Muscle layer of colon (tissue), 2 donors: ENCODE data around the gene WIF1.

Experiments used
- H3K27ac ChIP-seq: one replicate; pipeline ENCODE4 v1.7.0; 2013; ENCODE audit warnings: low read depth, mild to moderate bottlenecking, low read length, moderate library complexity
- H3K27me3 ChIP-seq, 2 donors: one replicate each; pipeline ENCODE4 v1.7.0; 2013; ENCODE audit warnings: low read length in 2 of 2, mild to moderate bottlenecking in 2 of 2; ENCODE audit not compliant: insufficient read depth in 2 of 2, control insufficient read depth in 1 of 2
- H3K36me3 ChIP-seq: one replicate; pipeline ENCODE4 v1.7.0; 2013; ENCODE audit warnings: mild to moderate bottlenecking, low read length; ENCODE audit not compliant: insufficient read depth
- H3K4me1 ChIP-seq: one replicate; pipeline ENCODE4 v1.7.0; 2013; ENCODE audit warnings: mild to moderate bottlenecking, low read length; ENCODE audit not compliant: insufficient read depth
- H3K4me3 ChIP-seq, 2 donors: one replicate each; pipeline ENCODE4 v1.7.0; 2013; ENCODE audit warnings: low read length in 2 of 2, low read depth in 1 of 2, mild to moderate bottlenecking in 1 of 2, moderate library complexity in 1 of 2
- H3K9ac ChIP-seq: one replicate; pipeline ENCODE4 v1.7.0; 2013; ENCODE audit warnings: low read length
- H3K9me3 ChIP-seq: one replicate; pipeline ENCODE4 v1.7.0; 2013; ENCODE audit warnings: mild to moderate bottlenecking, low read length
- donor health status: abdominal sarcoma.
- donor health status: Adenocarcinoma of cecum.

The WIF1 gene

DNA sequence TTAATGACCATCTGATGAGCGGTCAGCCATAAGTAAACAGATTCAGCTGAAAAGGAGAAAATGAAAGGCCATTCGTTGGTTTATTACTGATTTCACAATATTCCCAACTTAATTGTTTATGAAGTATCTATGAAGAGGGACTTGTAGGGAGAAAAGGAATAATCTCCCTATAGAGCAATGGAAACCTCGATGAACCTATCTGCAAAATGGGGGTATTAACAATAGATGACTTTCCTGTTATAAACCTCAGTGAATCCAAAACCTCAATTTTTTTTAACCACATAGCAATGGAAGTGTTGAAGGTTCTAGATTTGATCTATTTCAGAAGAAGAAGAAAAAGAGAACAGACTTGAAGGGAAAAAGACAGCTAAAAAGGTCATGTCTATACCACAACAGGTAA is 2.0 kb downstream of the WIF1 start:
- H3K4me1 ChIP-seq, result no peaks in the 10 kb centered on the region
- H3K36me3 ChIP-seq, result no peaks in the 10 kb centered on the region
- no peaks in the 10 kb centered on the region for H3K9me3 ChIP-seq
- H3K4me3 ChIP-seq, result no peak overlapping the region
- H3K27me3 ChIP-seq, result peaks cover 27 to 43% of the 10 kb centered on the region in 2 donors
- no peak overlapping the region for H3K27ac ChIP-seq
- H3K9ac ChIP-seq, result no peak overlapping the region

DNA sequence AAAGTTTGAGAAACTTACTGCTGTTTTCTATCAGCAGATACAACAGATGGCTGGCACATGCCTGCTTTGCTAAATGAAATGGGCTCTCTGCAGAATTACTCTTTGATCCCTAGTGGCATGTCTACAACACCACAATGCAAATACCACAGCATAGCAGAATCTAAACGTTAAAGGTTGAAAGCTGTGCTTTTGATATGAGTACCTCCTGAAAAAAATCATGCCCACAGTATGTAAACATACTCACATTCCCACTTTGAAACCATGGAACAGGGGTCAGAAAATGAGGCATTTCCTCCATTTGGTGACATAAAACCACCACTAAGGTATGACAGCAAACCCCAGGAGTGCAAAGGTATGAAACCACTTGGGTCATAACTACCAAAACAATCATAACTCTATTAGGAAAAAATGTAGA is 7.5 kb downstream of the WIF1 start:
- H3K4me1 ChIP-seq, result no peaks in the 10 kb centered on the region
- H3K9me3 ChIP-seq, result no peaks in the 10 kb centered on the region
- H3K27ac ChIP-seq, result no peak overlapping the region
- H3K27me3 ChIP-seq, result peaks cover 0 to 11% of the 10 kb centered on the region in 2 donors
- no peak overlapping the region for H3K9ac ChIP-seq
- no peak overlapping the region for H3K4me3 ChIP-seq
- no peaks in the 10 kb centered on the region for H3K36me3 ChIP-seq

DNA sequence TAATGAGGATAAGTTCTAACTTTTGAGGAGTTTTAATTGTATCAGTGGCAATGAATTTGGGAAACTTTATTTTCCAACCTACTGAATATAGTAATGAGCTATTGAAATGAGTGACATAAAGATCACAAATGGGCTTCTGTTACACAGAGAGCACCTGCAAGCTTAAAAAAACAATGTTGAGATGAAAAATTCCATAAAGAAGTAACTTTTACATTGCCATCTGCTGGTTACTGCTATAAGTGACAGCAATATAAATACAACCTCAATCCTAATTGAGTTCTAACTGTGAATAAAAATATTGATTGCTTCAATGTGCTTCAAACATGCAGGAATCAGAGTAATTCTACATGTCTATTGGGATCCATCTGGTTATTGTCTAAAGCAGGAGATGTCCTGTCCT is 14.2 kb downstream of the WIF1 start:
- Histone ChIP-seq H3K4me1 (no peaks in the 10 kb centered on the region), H3K27ac (no peak overlapping the region), H3K36me3 (no peaks in the 10 kb centered on the region), H3K9ac (no peak overlapping the region), H3K9me3 (no peaks in the 10 kb centered on the region), H3K4me3 (no peak overlapping the region), H3K27me3 (no peaks in the 10 kb centered on the region)

DNA sequence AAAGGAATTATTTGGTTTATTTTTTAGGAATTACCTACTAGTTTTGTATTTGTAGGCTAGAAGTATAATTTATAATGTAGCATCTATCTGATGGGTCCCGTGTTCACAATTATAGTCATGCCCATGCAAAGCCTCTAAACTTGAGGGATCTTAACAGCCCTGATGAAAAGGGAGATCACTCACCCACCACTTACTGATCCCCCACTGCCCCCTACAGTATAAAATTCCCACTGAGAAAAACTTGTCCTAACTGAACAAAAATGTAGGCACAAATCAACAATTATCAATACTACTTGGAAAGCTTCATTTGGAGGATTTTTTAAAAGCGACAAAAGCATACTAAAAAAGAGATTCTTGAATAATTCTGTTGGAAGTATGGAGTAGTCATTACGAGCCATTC is 21.0 kb downstream of the WIF1 start:
- Histone ChIP-seq H3K36me3 (no peaks in the 10 kb centered on the region), H3K9me3 (no peaks in the 10 kb centered on the region), H3K4me1 (no peaks in the 10 kb centered on the region)

DNA sequence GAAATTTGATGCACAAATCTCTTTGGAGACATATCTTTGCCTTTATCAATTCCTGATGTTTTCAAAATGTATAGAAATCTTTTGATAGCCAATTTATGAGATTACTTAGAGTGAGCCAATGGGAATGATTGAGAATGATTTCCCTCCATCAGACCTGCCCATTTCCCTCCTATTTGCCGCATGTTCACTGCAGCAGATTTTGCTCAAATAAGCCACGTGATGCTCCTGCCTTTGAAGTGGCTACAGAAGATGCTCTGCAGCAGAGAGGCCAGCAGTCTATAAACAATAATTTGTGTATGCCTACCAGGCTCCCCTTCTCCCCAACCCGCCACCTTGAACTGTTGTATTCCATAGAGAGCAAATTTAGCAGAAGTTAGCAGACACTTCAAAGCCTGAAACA is 21.9 kb downstream of the WIF1 start:
- H3K4me1 ChIP-seq, result no peaks in the 10 kb centered on the region
- H3K4me3 ChIP-seq, result no peak overlapping the region
- no peaks in the 10 kb centered on the region for H3K9me3 ChIP-seq
- no peaks in the 10 kb centered on the region for H3K36me3 ChIP-seq
- H3K27ac ChIP-seq, result no peak overlapping the region
- H3K9ac ChIP-seq, result no peak overlapping the region
- no peaks in the 10 kb centered on the region for H3K27me3 ChIP-seq

More for the DNA sequence above, 21.0 kb downstream of the WIF1 start:
- no peak overlapping the region for H3K4me3 ChIP-seq
- H3K9ac ChIP-seq, result no peak overlapping the region
- no peak overlapping the region for H3K27ac ChIP-seq
- no peaks in the 10 kb centered on the region for H3K27me3 ChIP-seq

DNA sequence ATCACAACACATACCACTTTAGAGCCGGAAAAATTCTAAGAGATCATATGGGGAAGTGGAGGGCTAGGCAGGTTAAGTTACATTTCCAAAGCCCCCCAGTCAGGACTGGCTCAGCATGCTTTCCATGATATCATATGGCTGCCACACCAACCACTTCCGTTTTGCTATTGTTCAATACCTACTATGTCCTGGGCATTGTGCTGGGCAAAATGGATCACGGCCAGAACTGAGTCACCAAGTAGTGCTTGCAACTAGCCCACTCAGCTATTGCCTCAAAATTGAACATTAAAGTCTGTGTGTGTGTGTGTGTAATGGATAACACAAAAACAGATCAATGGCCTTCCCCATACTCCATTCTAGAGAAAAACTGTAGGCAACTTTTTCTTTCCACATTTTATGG is 22.7 kb downstream of the WIF1 start:
- H3K9ac ChIP-seq, result no peak overlapping the region
- H3K27ac ChIP-seq, result no peak overlapping the region
- no peaks in the 10 kb centered on the region for H3K9me3 ChIP-seq
- H3K4me1 ChIP-seq, result no peaks in the 10 kb centered on the region
- no peaks in the 10 kb centered on the region for H3K36me3 ChIP-seq
- no peak overlapping the region for H3K4me3 ChIP-seq
- no peaks in the 10 kb centered on the region for H3K27me3 ChIP-seq

DNA sequence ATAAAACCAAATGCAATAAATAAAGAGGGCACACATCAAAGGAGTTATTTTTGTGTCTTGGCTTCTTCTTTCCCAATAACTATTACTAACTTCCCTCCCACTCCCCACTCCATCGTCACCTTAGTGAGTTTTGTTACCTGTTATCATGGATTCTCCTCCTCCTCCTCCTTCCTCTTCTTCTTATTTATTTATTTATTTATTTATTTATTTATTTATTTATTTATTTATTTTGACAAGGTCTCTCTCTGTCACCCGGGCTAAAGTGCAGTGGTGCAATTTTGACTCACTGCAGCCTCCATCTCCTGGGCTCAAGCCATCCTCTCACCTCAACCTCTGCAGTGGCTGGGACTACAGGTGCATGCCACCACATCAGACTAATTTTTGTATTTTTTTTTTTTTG is 26.4 kb downstream of the WIF1 start:
- Histone ChIP-seq H3K27ac (no peak overlapping the region), H3K9ac (no peak overlapping the region), H3K36me3 (no peaks in the 10 kb centered on the region), H3K4me1 (no peaks in the 10 kb centered on the region), H3K9me3 (no peaks in the 10 kb centered on the region), H3K4me3 (no peak overlapping the region), H3K27me3 (no peaks in the 10 kb centered on the region)

DNA sequence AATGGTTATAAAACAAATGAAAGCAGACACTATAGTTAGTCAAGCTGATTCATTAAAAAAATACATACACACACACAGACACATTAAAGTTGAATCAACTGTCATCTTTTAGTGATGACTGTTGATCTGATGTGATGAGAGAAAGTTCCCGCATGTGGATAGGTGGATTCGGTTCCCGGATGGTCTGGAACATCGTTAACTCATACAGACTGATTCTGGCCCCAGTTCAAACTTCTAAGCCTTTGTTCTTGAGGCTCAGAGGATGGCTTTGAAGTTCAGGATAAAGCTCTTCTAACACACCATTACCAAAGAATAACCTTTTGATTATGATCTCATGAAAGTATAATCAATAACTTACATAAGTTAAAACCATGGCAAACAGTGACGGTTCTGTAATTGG is 27.5 kb downstream of the WIF1 start:
- H3K9ac ChIP-seq, result no peak overlapping the region
- H3K27ac ChIP-seq, result no peak overlapping the region
- H3K36me3 ChIP-seq, result no peaks in the 10 kb centered on the region
- H3K4me1 ChIP-seq, result no peaks in the 10 kb centered on the region
- no peak overlapping the region for H3K4me3 ChIP-seq
- no peaks in the 10 kb centered on the region for H3K27me3 ChIP-seq
- no peaks in the 10 kb centered on the region for H3K9me3 ChIP-seq

DNA sequence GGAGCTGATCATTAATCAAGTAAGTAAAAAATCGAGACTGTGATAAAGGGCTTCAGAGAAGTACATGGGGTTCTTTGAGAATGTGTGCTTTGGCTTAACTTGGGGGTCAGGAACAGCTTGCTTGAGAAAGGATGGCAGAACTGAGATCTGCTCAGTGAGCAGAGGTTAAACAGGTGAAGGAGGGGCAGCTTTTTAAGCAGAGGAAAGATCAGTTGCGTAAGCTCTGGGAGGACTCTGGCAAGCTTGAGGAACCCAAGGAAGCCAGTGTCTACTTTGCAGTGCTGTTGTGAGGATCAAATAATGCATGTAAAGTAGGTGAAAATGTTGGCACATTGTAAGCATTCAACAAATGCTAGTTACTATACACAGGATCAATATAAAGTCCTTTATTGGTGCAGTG is 30.6 kb downstream of the WIF1 start:
- Histone ChIP-seq H3K27ac (no peak overlapping the region), H3K27me3 (no peaks in the 10 kb centered on the region), H3K9me3 (no peaks in the 10 kb centered on the region), H3K9ac (no peak overlapping the region), H3K4me1 (no peaks in the 10 kb centered on the region), H3K36me3 (no peaks in the 10 kb centered on the region), H3K4me3 (no peak overlapping the region)

DNA sequence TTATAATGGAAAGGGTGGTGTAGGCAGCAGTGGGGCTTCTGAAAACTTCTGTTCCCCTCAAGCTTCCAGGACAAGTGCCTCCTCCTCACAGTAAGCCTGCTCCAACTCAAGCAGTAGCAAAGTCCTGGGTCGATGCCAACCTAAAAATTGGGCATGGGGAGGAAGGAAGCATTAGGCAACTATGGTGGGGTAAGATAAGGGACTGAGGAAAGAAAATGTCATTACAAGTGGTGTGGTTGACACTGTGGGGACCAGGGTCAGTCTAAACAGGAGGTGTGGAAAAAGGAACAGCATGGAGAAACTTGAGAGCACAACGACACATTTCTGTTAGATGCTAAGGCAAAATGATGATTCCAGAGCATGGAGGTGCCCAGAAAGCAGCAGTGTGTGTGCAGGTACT is 34.9 kb downstream of the WIF1 start:
- H3K9me3 ChIP-seq, result no peaks in the 10 kb centered on the region
- H3K36me3 ChIP-seq, result no peaks in the 10 kb centered on the region
- H3K4me3 ChIP-seq, result no peak overlapping the region
- H3K4me1 ChIP-seq, result no peaks in the 10 kb centered on the region
- no peak overlapping the region for H3K9ac ChIP-seq
- H3K27ac ChIP-seq, result no peak overlapping the region
- no peaks in the 10 kb centered on the region for H3K27me3 ChIP-seq

DNA sequence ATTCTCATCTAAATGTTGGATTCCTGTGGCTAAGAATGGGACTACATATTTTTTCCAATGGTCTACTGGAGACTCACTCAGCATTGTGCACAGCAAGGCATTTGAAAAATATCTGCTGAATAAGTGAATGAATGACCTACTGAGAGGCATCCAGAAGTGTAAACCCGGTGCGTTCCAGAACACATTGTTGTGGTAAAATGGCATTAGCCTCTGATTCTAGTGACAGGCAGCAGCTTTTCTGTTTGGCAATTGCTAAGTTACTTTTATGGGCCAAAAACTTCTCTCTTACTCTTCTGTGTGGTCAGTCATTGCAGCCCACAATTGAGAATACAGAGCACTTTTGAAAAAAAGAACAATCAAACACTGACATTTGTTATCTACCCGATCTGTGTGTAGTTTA is 36.5 kb downstream of the WIF1 start:
- H3K9ac ChIP-seq, result no peak overlapping the region
- H3K4me1 ChIP-seq, result no peaks in the 10 kb centered on the region
- H3K9me3 ChIP-seq, result no peaks in the 10 kb centered on the region
- no peaks in the 10 kb centered on the region for H3K27me3 ChIP-seq
- no peaks in the 10 kb centered on the region for H3K36me3 ChIP-seq
- no peak overlapping the region for H3K27ac ChIP-seq
- H3K4me3 ChIP-seq, result no peak overlapping the region

DNA sequence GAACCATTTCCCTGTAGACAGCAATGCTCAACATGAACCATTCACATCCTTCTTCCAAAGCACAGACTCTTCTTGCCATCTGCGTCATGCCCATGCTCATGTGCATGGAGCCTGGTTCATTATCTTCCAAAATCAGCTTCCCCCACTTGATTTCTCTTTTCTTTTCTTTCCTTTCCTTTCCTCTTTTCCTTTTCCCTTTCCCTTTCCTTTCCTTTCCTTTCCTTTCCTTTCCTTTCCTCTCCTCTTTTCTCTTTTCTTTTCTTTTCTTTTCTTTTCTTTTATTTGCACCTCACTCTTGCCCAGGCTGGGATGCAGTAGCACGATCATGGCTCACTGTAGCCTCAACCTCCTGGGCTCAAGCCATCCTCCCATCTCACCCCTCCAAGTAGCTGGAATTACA is 37.5 kb downstream of the WIF1 start:
- no peak overlapping the region for H3K4me3 ChIP-seq
- no peaks in the 10 kb centered on the region for H3K27me3 ChIP-seq
- H3K36me3 ChIP-seq, result no peaks in the 10 kb centered on the region
- H3K9me3 ChIP-seq, result no peaks in the 10 kb centered on the region
- no peaks in the 10 kb centered on the region for H3K4me1 ChIP-seq
- no peak overlapping the region for H3K27ac ChIP-seq
- H3K9ac ChIP-seq, result no peak overlapping the region
